GM18498 (cell line): ENCODE measurements around the gene TMEM50B.
"Not testable (repeated sequence)": the region's sequence is repeated elsewhere in the genome, so short reads cannot be mapped to it uniquely, and the experiment has no call there.

ENCODE experiments used
- ATAC-seq: cut with Tn5 transposase; IDR thresholded peaks from one replicate; pipeline ENCODE4 v1.9.1; 2021; ENCODE audit warnings: mild to moderate bottlenecking, moderate library complexity; ENCODE audit not compliant: unreplicated experiment

Gene TMEM50B

GRCh38 chr21:33433001-33433400 is 46.8 kb downstream of the TMEM50B start:
- no peak for ATAC-seq

GRCh38 chr21:33432496-33432895 is 47.3 kb downstream of the TMEM50B start:
- ATAC-seq = no peak

DNA sequence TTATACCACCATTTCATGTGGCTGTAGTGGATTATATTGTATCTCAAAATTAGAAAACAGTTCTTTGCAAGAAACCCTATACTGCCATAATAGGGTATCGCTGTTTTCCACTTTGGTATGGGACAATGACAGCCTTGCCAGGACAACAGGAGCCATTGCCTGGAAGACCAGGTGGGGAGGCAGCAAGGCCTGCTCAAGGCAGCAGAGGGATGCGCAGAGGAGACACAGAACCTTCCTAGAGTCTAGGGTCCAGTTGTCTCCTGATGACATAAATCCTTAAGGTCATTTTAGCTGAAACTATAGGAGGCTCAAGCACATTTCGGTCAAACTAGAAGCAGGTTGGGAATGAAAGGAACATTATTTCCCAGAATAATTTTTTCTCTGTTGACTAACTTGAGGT is 48.9 kb downstream of the TMEM50B start:
- no peak for ATAC-seq

DNA sequence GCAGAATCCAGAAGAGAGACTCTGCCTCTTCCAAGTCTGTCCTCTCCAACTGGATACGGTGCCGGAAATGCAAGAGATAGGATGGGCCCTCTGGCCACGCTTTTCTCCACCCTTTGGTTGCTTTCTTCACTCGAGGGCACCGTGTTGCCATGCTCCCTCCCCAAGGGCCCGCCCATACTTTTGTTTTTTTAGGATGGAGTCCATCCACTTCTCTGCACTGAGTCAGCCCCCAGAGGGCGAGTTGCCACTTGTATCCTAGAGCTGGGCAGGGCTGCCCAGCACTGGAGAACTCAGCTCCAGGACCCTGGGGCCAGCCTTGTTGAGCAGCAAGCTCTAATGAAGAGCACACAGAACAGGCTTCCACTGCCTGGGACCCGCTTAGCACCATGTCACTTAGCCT is 51.1 kb downstream of the TMEM50B start:
- ATAC-seq = no peak

- ATAC-seq = no peak
Observed at GRCh38 chr21:33427051-33427450, 52.7 kb downstream of the TMEM50B start.

GRCh38 chr21:33425825-33426224 is 53.9 kb downstream of the TMEM50B start:
- ATAC-seq = no peak

DNA sequence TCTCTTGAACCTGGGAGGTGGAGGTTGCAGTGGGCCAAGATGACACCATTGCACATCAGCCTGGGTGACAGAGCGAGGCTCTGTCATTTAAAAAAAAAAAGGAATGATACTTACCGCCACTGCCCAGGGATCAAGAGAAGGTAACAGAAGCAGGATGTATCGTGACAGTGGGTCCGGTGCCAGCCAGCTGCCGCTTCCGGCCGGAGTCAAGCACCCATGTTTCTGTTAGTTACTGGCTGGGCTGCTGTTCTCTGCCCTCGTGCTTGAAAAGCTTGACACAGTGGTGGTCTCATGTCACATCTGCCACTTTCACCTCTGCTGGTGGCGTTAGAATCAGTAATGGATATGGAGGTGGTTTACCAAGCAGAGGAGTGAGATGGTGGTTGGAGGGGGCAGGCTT is 55.6 kb downstream of the TMEM50B start:
- no peak for ATAC-seq

- ATAC-seq = no peak
Observed at GRCh38 chr21:33421713-33422393, 57.9 kb downstream of the TMEM50B start.

DNA sequence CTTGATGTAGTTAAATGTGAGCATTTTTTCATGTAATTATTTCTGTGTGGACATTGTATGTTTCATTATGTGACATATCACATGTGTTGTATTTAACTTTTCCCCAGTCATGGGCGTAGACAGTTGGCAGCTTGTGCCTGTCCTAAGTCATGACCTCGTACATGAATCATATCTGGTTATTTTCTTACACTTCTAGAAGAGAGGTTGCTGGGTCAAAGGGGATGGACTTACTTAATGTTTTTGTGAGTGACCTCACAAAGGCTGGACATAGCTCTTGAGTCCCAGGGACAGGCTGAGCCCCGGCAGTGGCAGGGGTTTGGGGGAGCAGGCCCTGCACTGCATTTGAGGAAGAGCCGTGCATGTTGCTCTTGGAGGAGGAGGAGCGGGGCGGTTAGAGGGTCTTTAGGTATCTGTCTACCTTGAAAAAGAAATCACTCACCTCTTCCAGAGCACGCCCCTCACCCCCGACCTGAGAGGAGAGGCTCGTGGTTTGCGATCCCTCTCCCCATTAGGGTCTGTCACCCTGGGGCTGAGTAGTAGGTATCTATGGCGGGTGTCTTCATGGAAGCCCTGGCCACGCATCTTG is 60.1 kb downstream of the TMEM50B start:
- no peak for ATAC-seq

GRCh38 chr21:33418691-33419090 is 61.1 kb downstream of the TMEM50B start:
- no peak for ATAC-seq

- no peak for ATAC-seq
Observed at GRCh38 chr21:33414926-33415325, 64.8 kb downstream of the TMEM50B start.

GRCh38 chr21:33414068-33414467 is 65.7 kb downstream of the TMEM50B start:
- ATAC-seq = no peak

DNA sequence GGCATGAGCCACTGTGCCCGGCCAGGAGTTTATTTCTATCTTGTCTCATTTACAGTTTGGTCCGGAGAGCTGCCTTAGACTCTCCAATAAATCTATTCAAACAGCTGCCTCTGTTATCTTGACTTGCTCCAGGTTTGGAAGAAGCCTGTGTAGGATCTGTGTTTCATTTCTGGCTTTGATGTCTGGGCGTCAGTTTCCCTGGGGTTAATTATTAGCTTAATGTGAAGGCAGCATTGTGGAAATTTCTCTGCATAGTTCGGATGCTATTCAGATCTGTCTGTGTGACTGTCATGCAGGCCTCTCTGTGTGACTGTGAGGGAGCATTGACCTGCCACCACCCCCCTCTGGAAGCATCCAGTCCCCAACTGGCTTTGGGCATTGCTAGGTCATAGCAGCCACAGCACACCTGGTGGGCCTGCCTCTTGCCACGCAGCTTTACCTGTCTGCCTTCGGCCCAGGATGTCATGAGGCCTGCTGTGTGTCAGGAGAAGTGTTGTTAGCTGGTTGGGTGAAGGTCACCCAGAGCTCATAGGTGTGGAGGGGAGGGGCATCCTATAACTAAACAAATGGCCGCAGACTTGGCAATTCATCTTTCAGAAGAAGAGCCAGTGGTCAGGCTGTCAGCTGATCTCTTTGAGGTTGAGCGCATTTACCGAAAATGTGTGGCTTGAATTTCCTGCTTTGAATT is 66.8 kb downstream of the TMEM50B start:
- ATAC-seq = no peak

GRCh38 chr21:33412439-33412831 is 67.3 kb downstream of the TMEM50B start:
- ATAC-seq = not testable (repeated sequence)

- ATAC-seq = no peak
Observed at GRCh38 chr21:33411949-33412430, 67.8 kb downstream of the TMEM50B start.

- ATAC-seq = no peak
Observed at GRCh38 chr21:33406493-33406892, 73.3 kb downstream of the TMEM50B start.

DNA sequence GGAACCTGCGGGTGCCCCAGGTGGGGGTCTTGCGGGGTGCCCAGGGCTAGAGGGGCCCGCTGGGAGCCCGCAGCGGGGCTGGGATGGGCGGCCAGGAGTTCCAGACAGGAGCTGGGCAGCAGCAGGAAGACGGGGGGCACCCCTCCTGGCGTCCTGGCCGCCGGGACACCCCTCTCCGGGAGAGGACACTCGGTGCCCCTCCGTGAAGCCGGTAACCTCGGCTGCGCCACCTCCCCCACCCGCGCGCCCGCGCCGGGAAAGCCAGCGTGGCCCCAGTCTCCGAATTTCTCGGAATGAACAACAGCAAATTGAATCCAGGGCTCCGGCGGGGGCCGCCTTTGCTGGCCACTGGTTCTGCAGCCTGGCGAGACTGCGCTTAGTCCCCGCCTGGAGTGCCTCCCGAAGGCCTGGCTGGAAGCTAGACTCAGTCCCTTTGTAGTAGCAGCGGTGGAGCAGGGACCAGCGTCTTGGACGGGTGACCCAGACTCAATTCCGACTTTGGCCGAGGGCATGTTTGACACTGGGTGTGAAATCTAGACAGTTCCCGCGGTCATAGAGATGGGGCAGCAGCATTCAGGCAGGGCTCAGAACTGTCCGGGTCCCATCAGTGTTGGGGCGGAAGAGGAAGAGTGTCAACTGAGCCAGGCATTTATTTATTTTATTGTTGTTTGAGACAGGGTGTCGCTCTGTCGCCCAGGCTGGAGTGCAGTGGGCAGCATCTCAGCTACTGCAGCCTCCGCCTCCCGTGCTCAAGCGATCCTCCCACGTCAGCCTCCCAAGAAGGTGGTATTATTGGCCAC is 75.8 kb downstream of the TMEM50B start:
- peak; percentile 27 for ATAC-seq

- peak; percentile 45 for ATAC-seq
Observed at GRCh38 chr21:33403128-33403785, 76.5 kb downstream of the TMEM50B start, which contains the start of gene IFNGR2. TSS of gene IFNGR2 (plus strand) at chr21:33403413. CDS start at chr21:33403544, 131 bp downstream.

DNA sequence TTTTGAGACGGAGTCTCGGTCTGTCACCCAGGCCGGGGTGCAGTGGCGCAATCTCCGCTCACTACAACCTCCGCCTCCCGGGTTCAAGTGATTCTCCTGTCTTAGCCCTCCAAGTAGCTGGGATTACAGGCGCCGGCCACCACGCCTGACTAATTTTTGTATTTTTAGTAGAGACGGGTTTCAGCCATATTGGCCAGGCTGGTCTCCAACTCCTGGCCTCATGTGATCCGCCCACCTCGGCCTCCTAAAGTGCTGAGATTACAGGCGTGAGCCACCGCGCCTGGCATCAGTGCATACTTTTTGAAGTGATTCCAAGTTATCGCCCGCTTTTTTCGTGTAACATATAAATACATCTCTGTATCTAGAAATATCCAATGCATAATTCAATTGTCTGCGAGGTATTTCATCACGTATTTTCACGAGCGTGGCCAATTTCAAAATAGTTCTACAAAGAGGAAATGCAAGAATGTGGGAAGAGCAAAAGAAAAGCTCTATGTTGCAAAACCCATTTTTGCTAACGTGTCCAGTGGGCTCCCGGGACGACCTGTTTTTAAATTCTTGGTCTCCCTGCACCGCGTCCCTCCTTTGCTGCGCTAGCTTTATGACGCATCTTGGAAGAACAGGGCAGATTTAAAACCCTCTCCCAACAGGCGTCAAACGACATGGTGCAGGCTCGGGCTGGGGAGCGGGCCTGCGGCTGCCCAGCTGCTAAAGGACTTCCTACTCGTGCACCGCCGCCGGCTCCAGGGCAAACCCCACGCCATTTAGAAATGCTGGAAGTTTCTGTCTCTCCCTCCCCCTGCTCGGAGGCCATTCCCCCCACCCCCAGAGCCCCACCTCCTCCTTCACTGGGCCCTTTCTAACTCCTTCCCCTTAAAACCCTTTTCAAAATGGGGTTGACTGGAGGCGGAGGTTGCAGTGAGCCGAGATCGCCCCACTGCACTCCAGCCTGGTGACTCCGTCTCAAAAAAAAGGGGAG is 77.5 kb downstream of the TMEM50B start:
- ATAC-seq = no peak

DNA sequence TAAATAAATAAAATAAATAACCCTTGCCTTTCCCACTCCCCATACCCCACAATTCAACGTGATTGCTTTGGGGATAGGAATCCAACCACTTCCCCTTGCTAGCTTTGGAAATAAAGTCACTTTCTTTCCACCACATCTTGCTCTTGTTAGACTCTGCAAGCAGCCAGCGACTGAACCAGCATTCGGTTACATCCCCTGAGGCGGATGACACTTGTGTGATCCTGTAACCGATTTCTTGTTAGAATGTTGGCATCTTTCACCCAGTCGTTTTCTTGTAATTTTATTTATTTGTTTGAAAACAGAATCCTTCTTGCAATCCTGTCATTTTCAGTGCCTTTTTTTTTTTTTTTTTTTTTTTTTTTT is 78.2 kb downstream of the TMEM50B start:
- ATAC-seq = no peak
